T47D (cell line): ENCODE results near the gene LGMN.
"Not testable (repeated sequence)": the region's sequence is repeated elsewhere in the genome, so short reads cannot be mapped to it uniquely, and the experiment has no call there.

Source experiments
- DNase-seq, 2 experiments: peaks; one replicate each; pipeline versions ENCODE4 v3.0.0 to v3.0.0-alpha.2; 2011 to 2012; ENCODE audit warnings: low read depth in 1 of 2, low spot score in 1 of 2
- JUND ChIP-seq: IDR thresholded peaks from 2 replicates; pipeline ENCODE4 v1.6.1; 2012; ENCODE audit warnings: low read depth
- in situ Hi-C: cut with HindIII; loops from 2 replicates; pipeline ENCODE4 v1.10.0; 2016; ENCODE audit warnings: low sequenced_read_pairs, low pct_unique_long_range_greater_than_20kb

LGMN gene

GRCh38 chr14:92683041-92683440, 65.4 kb downstream of the LGMN start:
- TF ChIP-seq JUND: no peak
- DNase-seq: no peak
- in situ Hi-C loops: no loop called here

- TF ChIP-seq JUND: no peak
- DNase-seq: peak; percentile 86 to 91
- in situ Hi-C loops: no loop called here
Measured at GRCh38 chr14:92680781-92681650, 67.4 kb downstream of the LGMN start.

GRCh38 chr14:92680330-92680729, 68.1 kb downstream of the LGMN start:
- in situ Hi-C loops, DNase-seq: not testable (repeated sequence)

- in situ Hi-C loops: no loop called here
- TF ChIP-seq JUND: no peak
- DNase-seq: no peak
Measured at GRCh38 chr14:92679246-92679645, 69.2 kb downstream of the LGMN start.

GRCh38 chr14:92678766-92679165, 69.7 kb downstream of the LGMN start:
- no peak for TF ChIP-seq JUND
- no peak for DNase-seq
- in situ Hi-C loops: no loop called here

- in situ Hi-C loops: no loop called here
- no peak for TF ChIP-seq JUND
- no peak for DNase-seq
Measured at GRCh38 chr14:92677955-92678354, 70.5 kb downstream of the LGMN start.

GRCh38 chr14:92677087-92677668, 71.2 kb downstream of the LGMN start:
- no peak for TF ChIP-seq JUND
- DNase-seq: no peak
- in situ Hi-C loops: no loop called here

- no peak for DNase-seq
- TF ChIP-seq JUND: no peak
- in situ Hi-C loops: no loop called here
Measured at GRCh38 chr14:92676403-92677086, 71.9 kb downstream of the LGMN start.

GRCh38 chr14:92675976-92676375, 72.5 kb downstream of the LGMN start:
- in situ Hi-C loops: no loop called here
- no peak for TF ChIP-seq JUND
- no peak for DNase-seq

- TF ChIP-seq JUND: no peak
- in situ Hi-C loops: no loop called here
- no peak for DNase-seq
Measured at GRCh38 chr14:92675421-92675820, 73.0 kb downstream of the LGMN start.

- in situ Hi-C loops: no loop called here
- DNase-seq: no peak
- TF ChIP-seq JUND: no peak
Measured at GRCh38 chr14:92673601-92674150, 74.8 kb downstream of the LGMN start.

- in situ Hi-C loops: no loop called here
- no peak for TF ChIP-seq JUND
- DNase-seq: no peak
Measured at GRCh38 chr14:92670643-92671366, 77.6 kb downstream of the LGMN start.
